Bone marrow (tissue), 2 donors: ENCODE data around the gene ANKLE1.
"Not testable (repeated sequence)": the region's sequence is repeated elsewhere in the genome, so short reads cannot be mapped to it uniquely, and the experiment has no call there.

Experiments used
- DNase-seq, 2 donors: peaks; one replicate each; lab custom pipeline; 2025; lab: John Stamatoyannopoulos, UW

The ANKLE1 gene

GRCh38 chr19:17248011-17248776 is 33.5 kb upstream of the ANKLE1 start:
- no peak for DNase-seq

- DNase-seq = no peak
Observed at GRCh38 chr19:17249887-17250548, 31.7 kb upstream of the ANKLE1 start.

- no peak for DNase-seq
Observed at GRCh38 chr19:17254636-17255035, 27.1 kb upstream of the ANKLE1 start.

GRCh38 chr19:17255150-17255621 is 26.5 kb upstream of the ANKLE1 start:
- DNase-seq = no peak

GRCh38 chr19:17256130-17256529 is 25.6 kb upstream of the ANKLE1 start:
- no peak for DNase-seq

- DNase-seq = no peak
Observed at GRCh38 chr19:17259118-17259780, 22.5 kb upstream of the ANKLE1 start.

- no peak for DNase-seq
Observed at GRCh38 chr19:17259934-17260333, 21.8 kb upstream of the ANKLE1 start.

GRCh38 chr19:17260842-17261325 is 20.8 kb upstream of the ANKLE1 start:
- DNase-seq = peak; percentile 66 to 84

GRCh38 chr19:17262557-17262956 is 19.1 kb upstream of the ANKLE1 start:
- DNase-seq = no peak

- no peak for DNase-seq
Observed at GRCh38 chr19:17263712-17264640, 17.7 kb upstream of the ANKLE1 start.

GRCh38 chr19:17264641-17264979 is 17.1 kb upstream of the ANKLE1 start, which contains the start of gene USHBP1:
USHBP1 (minus strand) TSS chr19:17264745; CDS start chr19:17264299, 446 bp downstream.
- DNase-seq = no peak

GRCh38 chr19:17266026-17266425 is 15.7 kb upstream of the ANKLE1 start:
- DNase-seq = no peak

GRCh38 chr19:17266589-17266974 is 15.1 kb upstream of the ANKLE1 start:
- peak in 1 of 2 donors; percentile 65 for DNase-seq

- peak; percentile 76 to 100 for DNase-seq
Observed at GRCh38 chr19:17266975-17267788, 14.5 kb upstream of the ANKLE1 start, which contains the start of gene BABAM1. BABAM1 (plus strand) TSS chr19:17267443; CDS start chr19:17268807, 1,364 bp downstream.

GRCh38 chr19:17268754-17269153 is 12.9 kb upstream of the ANKLE1 start:
- DNase-seq = no peak

- not testable (repeated sequence) for DNase-seq
Observed at GRCh38 chr19:17274892-17275291, 6.8 kb upstream of the ANKLE1 start.

- DNase-seq = no peak
Observed at GRCh38 chr19:17275441-17276175, 6.1 kb upstream of the ANKLE1 start.

GRCh38 chr19:17279436-17279835 is 2.3 kb upstream of the ANKLE1 start:
- no peak for DNase-seq

- DNase-seq = peak; percentile 59 to 60
Observed at GRCh38 chr19:17282488-17283125, 906 bp downstream of the ANKLE1 start.
